Mucosa of rectum (tissue), 2 donors: ENCODE data around the gene KAT8.
"Not testable (repeated sequence)": the region's sequence is repeated elsewhere in the genome, so short reads cannot be mapped to it uniquely, and the experiment has no call there.

Experiments used
- H3K27ac ChIP-seq, 2 donors: one replicate each; pipeline ENCODE4 v1.7.0; 2013; ENCODE audit warnings: inconsistent platforms in 2 of 2, low read depth in 2 of 2, low read length in 2 of 2
- H3K27me3 ChIP-seq, 2 donors: one replicate each; pipeline ENCODE4 v1.7.0; 2013; ENCODE audit warnings: low read length in 2 of 2; ENCODE audit not compliant: control insufficient read depth in 2 of 2, insufficient read depth in 2 of 2
- H3K36me3 ChIP-seq, 2 donors: one replicate each; pipeline ENCODE4 v1.7.0; 2013; ENCODE audit warnings: low read length in 2 of 2; ENCODE audit not compliant: control insufficient read depth in 2 of 2, insufficient read depth in 2 of 2
- H3K4me1 ChIP-seq, 2 donors: one replicate each; pipeline ENCODE4 v1.7.0; 2013; ENCODE audit warnings: low read length in 2 of 2, mild to moderate bottlenecking in 1 of 2; ENCODE audit not compliant: control insufficient read depth in 2 of 2, insufficient read depth in 2 of 2
- H3K4me3 ChIP-seq, 2 donors: one replicate each; pipeline ENCODE4 v1.7.0; 2013; ENCODE audit warnings: low read length in 2 of 2
- H3K9ac ChIP-seq, 2 donors: one replicate each; pipeline ENCODE4 v1.7.0; 2013; ENCODE audit warnings: low read length in 2 of 2, low read depth in 1 of 2, mild to moderate bottlenecking in 1 of 2
- H3K9me3 ChIP-seq, 2 donors: one replicate each; pipeline ENCODE4 v1.7.0; 2013; ENCODE audit warnings: low read length in 2 of 2; ENCODE audit not compliant: control insufficient read depth in 2 of 2
- donor health status: healthy.
- donor health status: Normal muscosa, but diverticular disease.

Gene KAT8

GRCh38 chr16:31148281-31148728, 30.8 kb downstream of the KAT8 start:
- Histone ChIP-seq H3K27me3 (peaks cover 0 to 3% of the 10 kb centered on the region in 2 donors), H3K27ac (peak overlapping the region in 1 of 2 donors; percentile 33), H3K9ac (peak overlapping the region in 1 of 2 donors; percentile 40), H3K9me3 (no peaks in the 10 kb centered on the region), H3K4me3 (peak overlapping the region; percentile 4 to 32), H3K4me1 (peaks cover 0 to 7% of the 10 kb centered on the region in 2 donors), H3K36me3 (no peaks in the 10 kb centered on the region)

- Histone ChIP-seq H3K9me3 (no peaks in the 10 kb centered on the region), H3K27ac (no peak overlapping the region), H3K9ac (no peak overlapping the region), H3K4me3 (no peak overlapping the region), H3K36me3 (no peaks in the 10 kb centered on the region), H3K4me1 (peaks cover 0 to 7% of the 10 kb centered on the region in 2 donors), H3K27me3 (peaks cover 0 to 3% of the 10 kb centered on the region in 2 donors)
These were observed 31.4 kb downstream of the KAT8 start for GRCh38 chr16:31148896-31149295.

GRCh38 chr16:31149332-31149731, 31.9 kb downstream of the KAT8 start:
- no peak overlapping the region for H3K9ac ChIP-seq
- peak overlapping the region in 1 of 2 donors; percentile 3 for H3K27ac ChIP-seq
- H3K27me3 ChIP-seq, result peaks cover 0 to 3% of the 10 kb centered on the region in 2 donors

GRCh38 chr16:31149894-31150890, 32.7 kb downstream of the KAT8 start, which contains the start of gene PRSS36:
Gene PRSS36, minus strand, starts transcription at chr16:31150066. Its CDS starts 31 bp downstream, at chr16:31150035.
- no peak within 1 kb of the TSS for H3K9ac ChIP-seq
- peaks cover 0 to 3% of the 10 kb centered on the region in 2 donors for H3K27me3 ChIP-seq
- no peaks in the 10 kb centered on the region for H3K9me3 ChIP-seq
- no peaks in the 10 kb centered on the region for H3K36me3 ChIP-seq
- H3K4me3 ChIP-seq, result peak within 1 kb of the TSS in 1 of 2 donors; percentile 3
- peaks cover 0 to 7% of the 10 kb centered on the region in 2 donors for H3K4me1 ChIP-seq
- H3K27ac ChIP-seq, result peak within 1 kb of the TSS; percentile 3 to 39

More at GRCh38 chr16:31149332-31149731, 31.9 kb downstream of the KAT8 start:
- no peaks in the 10 kb centered on the region for H3K9me3 ChIP-seq
- H3K4me1 ChIP-seq, result peaks cover 0 to 7% of the 10 kb centered on the region in 2 donors
- H3K36me3 ChIP-seq, result no peaks in the 10 kb centered on the region
- peak overlapping the region in 1 of 2 donors; percentile 3 for H3K4me3 ChIP-seq

- not testable (repeated sequence) for H3K27ac ChIP-seq, H3K27me3 ChIP-seq, H3K4me3 ChIP-seq, H3K36me3 ChIP-seq, H3K9me3 ChIP-seq, H3K4me1 ChIP-seq, H3K9ac ChIP-seq
These were observed 33.5 kb downstream of the KAT8 start for GRCh38 chr16:31150976-31151375.

- Histone ChIP-seq H3K4me3 (no peak overlapping the region), H3K27ac (no peak overlapping the region), H3K9me3 (no peaks in the 10 kb centered on the region)
These were observed 39.7 kb downstream of the KAT8 start for GRCh38 chr16:31157136-31157535.

GRCh38 chr16:31167315-31167714, 49.9 kb downstream of the KAT8 start:
- Histone ChIP-seq H3K27ac (no peak overlapping the region), H3K4me3 (no peak overlapping the region), H3K9me3 (no peaks in the 10 kb centered on the region), H3K9ac (no peak overlapping the region), H3K27me3 (no peaks in the 10 kb centered on the region), H3K36me3 (no peaks in the 10 kb centered on the region), H3K4me1 (no peaks in the 10 kb centered on the region)

More at GRCh38 chr16:31157136-31157535, 39.7 kb downstream of the KAT8 start:
- Histone ChIP-seq H3K27me3 (no peaks in the 10 kb centered on the region), H3K9ac (no peak overlapping the region), H3K36me3 (no peaks in the 10 kb centered on the region), H3K4me1 (no peaks in the 10 kb centered on the region)

- Histone ChIP-seq H3K9me3 (no peaks in the 10 kb centered on the region), H3K36me3 (no peaks in the 10 kb centered on the region), H3K4me1 (no peaks in the 10 kb centered on the region), H3K27ac (no peak overlapping the region), H3K27me3 (no peaks in the 10 kb centered on the region), H3K9ac (no peak overlapping the region), H3K4me3 (no peak overlapping the region)
These were observed 51.4 kb downstream of the KAT8 start for GRCh38 chr16:31168848-31169247.

GRCh38 chr16:31170048-31170447, 52.6 kb downstream of the KAT8 start:
- H3K4me1 ChIP-seq, H3K36me3 ChIP-seq, H3K9ac ChIP-seq, H3K27ac ChIP-seq, H3K27me3 ChIP-seq, H3K4me3 ChIP-seq, H3K9me3 ChIP-seq: not testable (repeated sequence)

- peaks cover 17 to 18% of the 10 kb centered on the region in 2 donors for H3K4me1 ChIP-seq
- H3K4me3 ChIP-seq, result no peak overlapping the region
- H3K27me3 ChIP-seq, result no peaks in the 10 kb centered on the region
- no peaks in the 10 kb centered on the region for H3K36me3 ChIP-seq
- no peak overlapping the region for H3K9ac ChIP-seq
- H3K9me3 ChIP-seq, result no peaks in the 10 kb centered on the region
- H3K27ac ChIP-seq, result no peak overlapping the region
These were observed 59.7 kb downstream of the KAT8 start for GRCh38 chr16:31177136-31177535.
